Activated CD8-positive, alpha-beta memory T cell treated with anti-CD3 and anti-CD28 coated beads, Interleukin-2, amount 50 U/mL, for 1 hour (primary cell): Measurements from ENCODE around the gene EDC3.
"Not testable (repeated sequence)": the region's sequence is repeated elsewhere in the genome, so short reads cannot be mapped to it uniquely, and the experiment has no call there.

ENCODE experiments used
- DNase-seq: peaks from one replicate; pipeline ENCODE4 v3.0.0-alpha.2; 2020; ENCODE audit errors: extremely low read depth

EDC3 gene

GRCh38 chr15:74610302-74610951 is 85.4 kb downstream of the EDC3 start:
- no peak for DNase-seq

GRCh38 chr15:74609938-74610301 is 85.9 kb downstream of the EDC3 start:
- no peak for DNase-seq

DNA sequence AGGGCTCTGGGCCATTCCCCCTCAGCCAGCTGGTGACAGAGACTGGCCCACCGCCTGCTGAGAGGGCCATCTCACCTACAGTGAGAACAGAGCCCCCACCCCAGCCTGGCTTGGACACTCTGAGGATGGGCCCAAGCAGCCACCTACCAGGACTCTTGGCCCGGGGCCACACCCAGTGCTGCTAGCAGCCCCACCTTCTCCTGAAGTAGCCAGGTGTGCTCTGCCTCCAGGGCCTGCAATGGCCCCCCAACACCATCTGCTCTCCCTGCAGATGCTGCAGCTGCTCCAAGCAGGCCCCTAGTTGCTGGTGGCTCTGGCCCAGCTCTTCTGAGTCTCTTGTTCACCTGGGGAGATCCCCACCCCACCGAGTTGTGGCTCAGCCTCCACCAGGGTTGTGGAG is 87.0 kb downstream of the EDC3 start:
- no peak for DNase-seq

DNA sequence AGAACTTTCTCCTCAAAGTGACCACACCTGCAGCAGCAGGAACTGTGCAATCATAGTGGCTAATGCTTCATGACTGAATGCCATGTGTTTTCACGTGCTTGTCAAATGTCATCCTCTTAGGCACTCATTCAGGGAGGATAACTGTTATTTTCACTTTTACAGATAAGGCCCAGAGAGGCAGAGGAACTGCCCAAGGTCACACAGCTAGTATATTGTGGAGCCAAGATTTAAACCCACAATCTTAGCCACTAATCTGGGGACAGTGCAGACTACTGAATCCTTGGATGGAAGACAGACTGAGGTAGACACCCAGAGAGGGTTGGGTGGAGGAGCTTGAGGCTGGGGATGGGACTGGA is 90.1 kb downstream of the EDC3 start:
- no peak for DNase-seq

- no peak for DNase-seq
Observed at GRCh38 chr15:74604983-74605794, 90.6 kb downstream of the EDC3 start.

- DNase-seq, result no peak
Observed at GRCh38 chr15:74603789-74604705, 91.8 kb downstream of the EDC3 start.

GRCh38 chr15:74603026-74603788 is 92.6 kb downstream of the EDC3 start:
- DNase-seq, result no peak

GRCh38 chr15:74599156-74599555 is 96.7 kb downstream of the EDC3 start:
- DNase-seq, result no peak

DNA sequence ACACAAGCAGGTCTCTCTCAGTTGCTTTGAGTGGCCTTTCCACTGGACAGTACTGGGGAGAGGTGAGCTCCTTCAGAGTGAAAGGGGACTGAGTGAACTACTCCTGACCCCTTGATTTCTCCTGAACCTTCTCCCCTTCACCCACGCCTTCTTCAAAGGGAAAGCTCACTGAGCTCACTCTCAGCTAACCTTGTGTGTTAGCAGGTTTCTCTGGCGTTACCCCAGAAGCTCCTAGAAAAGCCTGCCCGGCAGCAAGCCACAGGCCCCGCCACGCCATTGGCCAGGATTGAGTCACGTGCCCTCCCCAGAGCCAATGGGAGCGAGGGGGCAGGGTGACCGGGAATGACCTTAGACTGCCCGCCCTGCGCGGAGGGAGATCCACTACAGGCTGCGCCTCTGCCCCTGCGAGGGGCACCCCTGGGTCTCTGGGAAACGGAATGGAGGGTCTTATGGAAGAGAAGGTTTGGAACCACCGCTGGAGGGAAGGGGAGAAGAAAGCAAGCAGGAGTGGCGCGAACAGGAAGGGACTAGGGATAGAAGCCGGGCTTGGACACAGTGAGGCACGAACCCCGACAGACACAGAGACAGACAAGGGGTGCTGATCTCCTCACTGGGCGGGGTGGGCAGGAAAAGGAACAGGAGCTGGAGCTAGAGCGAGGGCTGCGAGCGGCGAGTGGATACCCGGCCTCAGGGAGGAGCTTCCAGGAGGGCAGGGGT is 97.5 kb downstream of the EDC3 start:
- DNase-seq, result peak; percentile 69

DNA sequence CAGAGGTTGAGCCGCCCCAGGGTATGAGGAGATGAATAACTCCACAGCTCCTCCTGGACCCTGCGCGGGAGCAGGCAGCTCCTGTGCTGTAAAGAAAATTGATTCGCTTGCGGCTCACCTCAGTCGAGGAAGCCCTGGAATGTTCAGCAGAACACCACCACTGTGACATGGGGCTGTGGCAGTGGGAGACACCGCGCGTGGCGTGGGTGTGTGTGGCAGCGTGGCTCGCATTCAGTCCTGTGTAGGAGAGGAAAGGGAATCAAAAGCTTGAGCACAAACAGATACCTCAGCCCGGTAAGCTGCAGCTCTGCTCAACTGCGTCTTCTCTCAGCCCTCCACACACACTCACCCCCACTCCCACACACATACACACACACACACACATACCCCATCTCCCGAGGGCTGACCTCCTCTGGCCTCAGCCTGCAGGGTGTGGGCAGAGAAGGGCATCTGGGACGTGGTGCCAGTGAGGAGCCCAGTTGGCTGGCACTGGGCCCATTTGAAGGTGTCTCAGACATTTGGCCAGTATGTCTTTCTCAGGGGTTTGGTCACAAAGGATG is 98.6 kb downstream of the EDC3 start:
- not testable (repeated sequence) for DNase-seq

GRCh38 chr15:74596736-74597135 is 99.1 kb downstream of the EDC3 start:
- DNase-seq, result not testable (repeated sequence)

GRCh38 chr15:74595271-74595670 is 100.6 kb downstream of the EDC3 start:
- DNase-seq, result no peak

- DNase-seq, result no peak
Observed at GRCh38 chr15:74594455-74594854, 101.4 kb downstream of the EDC3 start.

GRCh38 chr15:74593122-74593521 is 102.7 kb downstream of the EDC3 start:
- DNase-seq, result no peak

DNA sequence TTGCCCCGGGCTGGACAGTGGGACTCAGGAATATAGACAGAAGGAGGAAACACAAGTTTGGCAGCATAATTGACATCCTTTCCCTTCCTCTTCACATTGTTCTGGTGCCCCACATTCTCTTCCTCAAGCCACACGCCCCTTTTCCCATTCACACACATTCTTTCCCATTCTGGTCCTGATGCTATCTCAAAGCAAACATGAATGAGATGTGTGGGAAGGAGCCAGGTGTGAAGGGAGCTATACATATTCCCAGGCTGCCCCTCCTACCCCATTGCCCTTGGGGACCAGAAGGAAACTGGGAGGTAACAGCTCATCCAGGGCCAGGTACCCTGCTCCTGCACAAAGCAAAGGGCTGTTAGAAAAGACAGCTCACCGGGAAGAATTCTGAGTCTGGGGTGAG is 103.6 kb downstream of the EDC3 start:
- no peak for DNase-seq

DNA sequence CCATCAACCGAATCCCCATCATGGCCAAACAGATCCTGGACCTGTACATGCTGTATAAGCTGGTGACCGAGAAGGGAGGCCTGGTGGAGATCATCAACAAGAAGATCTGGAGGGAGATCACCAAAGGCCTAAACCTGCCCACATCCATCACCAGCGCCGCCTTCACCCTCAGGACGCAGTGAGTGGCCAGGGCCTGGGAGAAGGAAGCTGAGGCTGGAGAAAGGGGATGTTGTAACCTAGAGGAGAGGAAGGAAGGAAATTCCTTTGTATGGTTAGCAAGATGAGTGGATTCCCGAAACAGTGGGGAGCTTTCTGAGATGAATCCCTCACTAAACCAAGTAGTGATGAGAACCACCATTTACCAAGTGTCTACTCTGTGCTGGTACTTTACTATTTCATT is 106.0 kb downstream of the EDC3 start:
- no peak for DNase-seq

DNA sequence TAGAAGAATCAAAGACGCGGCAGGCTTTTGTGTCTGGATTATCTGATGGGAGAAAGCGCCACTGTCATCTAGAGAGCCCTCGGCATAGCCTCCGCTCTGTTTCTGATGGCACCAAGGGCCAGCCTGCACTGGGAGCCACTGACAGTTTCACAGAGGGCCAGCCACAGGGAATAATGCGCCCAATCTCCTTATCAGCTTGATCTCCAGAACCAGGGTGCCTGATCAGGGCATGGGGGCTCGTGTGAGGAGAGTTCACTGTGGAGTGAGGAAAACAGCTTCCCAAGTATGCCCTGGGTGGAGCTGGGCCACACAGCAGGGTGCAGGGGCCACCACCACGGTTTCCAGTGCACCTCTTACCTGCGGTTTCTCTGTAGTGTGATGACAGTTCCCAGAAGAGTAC is 110.0 kb downstream of the EDC3 start:
- DNase-seq, result no peak

DNA sequence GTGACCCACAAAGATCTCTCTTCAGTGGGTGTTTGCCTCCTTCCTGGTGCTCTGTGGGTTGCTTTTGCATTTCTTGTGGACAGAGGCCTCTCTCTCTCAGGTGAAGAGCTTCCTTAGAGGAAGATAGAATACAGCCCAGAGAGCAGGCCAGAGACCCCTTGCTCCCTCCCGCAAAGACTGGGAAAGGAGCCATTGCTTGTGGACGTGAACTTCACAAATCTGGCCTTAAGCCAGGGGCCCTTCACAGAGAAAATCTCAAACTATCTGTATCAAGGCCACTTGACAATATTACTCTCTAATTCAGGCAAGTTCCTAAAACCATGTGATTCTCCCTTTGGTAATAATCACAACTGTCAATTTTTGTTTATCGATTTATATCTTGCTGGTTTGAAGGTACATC is 110.6 kb downstream of the EDC3 start:
- no peak for DNase-seq

GRCh38 chr15:74584779-74585178 is 111.0 kb downstream of the EDC3 start:
- no peak for DNase-seq

- DNase-seq, result no peak
Observed at GRCh38 chr15:74584204-74584603, 111.6 kb downstream of the EDC3 start.
